Hypothalamus (tissue), 51 donors: ENCODE results near the gene TRIM29.
A peak's percentile ranks its signal among the peaks of the same experiment; 100 is the strongest.
"Not testable (repeated sequence)": the region's sequence is repeated elsewhere in the genome, so short reads cannot be mapped to it uniquely, and the experiment has no call there.

Source experiments
- DNase-seq, 51 donors: peaks; one replicate each; lab custom pipeline; 2025; lab: John Stamatoyannopoulos, UW

The TRIM29 gene

GRCh38 chr11:120172054-120172911, 34.4 kb upstream of the TRIM29 start:
- DNase-seq, result peak in 34 of 51 donors; percentile 13 to 74 (median 43)

- DNase-seq, result no peak
Measured at GRCh38 chr11:120170741-120171261, 32.9 kb upstream of the TRIM29 start.

- peak in 2 of 51 donors; percentile 26 to 36 for DNase-seq
Measured at GRCh38 chr11:120169981-120170698, 32.2 kb upstream of the TRIM29 start.

- DNase-seq, result peak in 42 of 51 donors; percentile 31 to 83 (median 66)
Measured at GRCh38 chr11:120168960-120169681, 31.2 kb upstream of the TRIM29 start.

GRCh38 chr11:120168108-120168959, 30.4 kb upstream of the TRIM29 start:
- DNase-seq, result no peak

GRCh38 chr11:120167659-120168058, 29.7 kb upstream of the TRIM29 start:
- no peak for DNase-seq

GRCh38 chr11:120160436-120160835, 22.5 kb upstream of the TRIM29 start:
- no peak for DNase-seq

- DNase-seq, result no peak
Measured at GRCh38 chr11:120153221-120153620, 15.3 kb upstream of the TRIM29 start.

- no peak for DNase-seq
Measured at GRCh38 chr11:120151536-120151935, 13.6 kb upstream of the TRIM29 start.

- no peak for DNase-seq
Measured at GRCh38 chr11:120149246-120149645, 11.3 kb upstream of the TRIM29 start.

- DNase-seq, result no peak
Measured at GRCh38 chr11:120147950-120148270, 10.0 kb upstream of the TRIM29 start.

GRCh38 chr11:120147094-120147949, 9.4 kb upstream of the TRIM29 start:
- no peak for DNase-seq

- no peak for DNase-seq
Measured at GRCh38 chr11:120146413-120147093, 8.6 kb upstream of the TRIM29 start.

GRCh38 chr11:120144501-120144900, 6.6 kb upstream of the TRIM29 start:
- DNase-seq, result no peak

GRCh38 chr11:120143472-120143871, 5.6 kb upstream of the TRIM29 start:
- DNase-seq, result not testable (repeated sequence)

GRCh38 chr11:120142441-120143100, 4.7 kb upstream of the TRIM29 start:
- DNase-seq, result no peak

- no peak for DNase-seq
Measured at GRCh38 chr11:120141768-120142423, 4.0 kb upstream of the TRIM29 start.
